ENCODE measurements around the gene GPR152. TPM values are rescaled to one million over a fixed set of nuclear protein-coding genes. Genes with fewer than 3 reads are reported as not detected.

GPR152 gene
- total and polyA plus RNA-seq, 5 donors from 2014 or later: 0.13 to 0.84 (median 0.35) TPM; not detected in 1

- peaks cover 61% of the 10 kb centered on the region for H3K4me1 ChIP-seq (ENCODE audit: control insufficient read depth, insufficient read depth, low read length, poor library complexity, severe bottlenecking)
- Mint-ChIP-seq H3K4me1 (peaks cover 5 to 64% (median 36%) of the 10 kb centered on the region in 4 donors), H3K27me3 (no peaks in the 10 kb centered on the region), H3K9me3 (peaks cover 0 to 2% (median 0%) of the 10 kb centered on the region in 7 donors), H3K27ac (peak overlapping the region; percentile 60 to 97 (median 79)), H3K4me3 (peak overlapping the region in 2 of 4 donors; percentile 44 to 78), H3K36me3 (no peaks in the 10 kb centered on the region)
- H3K9me3 ChIP-seq (ENCODE audit: control insufficient read depth in 2 of 2, low read length in 2 of 2): no peaks in the 10 kb centered on the region
- ATAC-seq (ENCODE audit: low read depth in 2 of 2) (no peak), DNase-seq (no peak)
- H3K36me3 ChIP-seq (ENCODE audit: control insufficient read depth, insufficient read depth, low read length): no peaks in the 10 kb centered on the region
- no peak overlapping the region for H3K4me3 ChIP-seq (ENCODE audit: low read depth, low read length)
- no peaks in the 10 kb centered on the region for H3K27me3 ChIP-seq (ENCODE audit: control insufficient read depth, insufficient read depth, low read length)
- H3K27ac ChIP-seq (ENCODE audit: insufficient read depth, low read length, poor library complexity, severe bottlenecking): peak overlapping the region; percentile 48
Measured at GRCh38 chr11:67448220-67448609, 4.3 kb downstream of the GPR152 start.

- no peak overlapping the region for H3K4me3 ChIP-seq (ENCODE audit: low read depth, low read length)
- peaks cover 0 to 2% (median 0%) of the 10 kb centered on the region in 7 donors for H3K9me3 Mint-ChIP-seq
- H3K27me3 Mint-ChIP-seq: no peaks in the 10 kb centered on the region
- H3K27me3 ChIP-seq (ENCODE audit: control insufficient read depth, insufficient read depth, low read length): no peaks in the 10 kb centered on the region
- peak overlapping the region; percentile 96 to 97 (median 97) for H3K27ac Mint-ChIP-seq
- peak overlapping the region; percentile 83 to 91 (median 89) for H3K4me3 Mint-ChIP-seq
- no peaks in the 10 kb centered on the region for H3K36me3 Mint-ChIP-seq
- peak overlapping the region; percentile 94 for H3K27ac ChIP-seq (ENCODE audit: insufficient read depth, low read length, poor library complexity, severe bottlenecking)
- peaks cover 11 to 82% (median 48%) of the 10 kb centered on the region in 4 donors for H3K4me1 Mint-ChIP-seq
- H3K9me3 ChIP-seq (ENCODE audit: control insufficient read depth in 2 of 2, low read length in 2 of 2): no peaks in the 10 kb centered on the region
- ATAC-seq (ENCODE audit: low read depth in 2 of 2): no peak
- DNase-seq: no peak
- no peaks in the 10 kb centered on the region for H3K36me3 ChIP-seq (ENCODE audit: control insufficient read depth, insufficient read depth, low read length)
- H3K4me1 ChIP-seq (ENCODE audit: control insufficient read depth, insufficient read depth, low read length, poor library complexity, severe bottlenecking): peaks cover 86% of the 10 kb centered on the region
Measured at GRCh38 chr11:67445515-67445914, 7.0 kb downstream of the GPR152 start.

- Histone ChIP-seq H3K9me3 (ENCODE audit: control insufficient read depth in 2 of 2, low read length in 2 of 2) (no peaks in the 10 kb centered on the region), H3K4me3 (ENCODE audit: low read depth, low read length) (no peak overlapping the region), H3K27ac (ENCODE audit: insufficient read depth, low read length, poor library complexity, severe bottlenecking) (peak overlapping the region; percentile 94), H3K27me3 (ENCODE audit: control insufficient read depth, insufficient read depth, low read length) (no peaks in the 10 kb centered on the region), H3K36me3 (ENCODE audit: control insufficient read depth, insufficient read depth, low read length) (no peaks in the 10 kb centered on the region), H3K4me1 (ENCODE audit: control insufficient read depth, insufficient read depth, low read length, poor library complexity, severe bottlenecking) (peaks cover 97% of the 10 kb centered on the region)
- H3K27me3 Mint-ChIP-seq: no peaks in the 10 kb centered on the region
- H3K4me1 Mint-ChIP-seq: peaks cover 11 to 85% (median 51%) of the 10 kb centered on the region in 4 donors
- peak overlapping the region; percentile 50 to 90 (median 89) for H3K27ac Mint-ChIP-seq
- ATAC-seq (ENCODE audit: low read depth in 2 of 2): no peak
- no peaks in the 10 kb centered on the region for H3K36me3 Mint-ChIP-seq
- DNase-seq: no peak
- H3K9me3 Mint-ChIP-seq: peaks cover 0 to 2% (median 0%) of the 10 kb centered on the region in 7 donors
- H3K4me3 Mint-ChIP-seq: peak overlapping the region; percentile 57 to 94 (median 74)
Measured at GRCh38 chr11:67442504-67443404, 9.8 kb downstream of the GPR152 start.

GRCh38 chr11:67441731-67442351, 10.7 kb downstream of the GPR152 start:
- Mint-ChIP-seq H3K36me3 (peaks cover under 1% of the 10 kb centered on the region), H3K27me3 (no peaks in the 10 kb centered on the region), H3K27ac (peak overlapping the region; percentile 76 to 90 (median 89)), H3K4me1 (peaks cover 11 to 79% (median 48%) of the 10 kb centered on the region in 4 donors), H3K9me3 (peaks cover 0 to 2% (median 0%) of the 10 kb centered on the region in 7 donors), H3K4me3 (peak overlapping the region; percentile 57 to 94 (median 74))
- no peak for ATAC-seq (ENCODE audit: low read depth in 2 of 2)
- H3K27me3 ChIP-seq (ENCODE audit: control insufficient read depth, insufficient read depth, low read length): no peaks in the 10 kb centered on the region
- no peaks in the 10 kb centered on the region for H3K9me3 ChIP-seq (ENCODE audit: control insufficient read depth in 2 of 2, low read length in 2 of 2)
- H3K4me3 ChIP-seq (ENCODE audit: low read depth, low read length): no peak overlapping the region
- peak in 2 of 3 donors; percentile 43 to 54 for DNase-seq
- H3K36me3 ChIP-seq (ENCODE audit: control insufficient read depth, insufficient read depth, low read length): no peaks in the 10 kb centered on the region
- H3K4me1 ChIP-seq (ENCODE audit: control insufficient read depth, insufficient read depth, low read length, poor library complexity, severe bottlenecking): peaks cover 93% of the 10 kb centered on the region
- peak overlapping the region; percentile 94 for H3K27ac ChIP-seq (ENCODE audit: insufficient read depth, low read length, poor library complexity, severe bottlenecking)

GRCh38 chr11:67441098-67441563, 11.4 kb downstream of the GPR152 start:
- Histone ChIP-seq H3K27me3 (ENCODE audit: control insufficient read depth, insufficient read depth, low read length) (no peaks in the 10 kb centered on the region), H3K9me3 (ENCODE audit: control insufficient read depth in 2 of 2, low read length in 2 of 2) (no peaks in the 10 kb centered on the region), H3K4me1 (ENCODE audit: control insufficient read depth, insufficient read depth, low read length, poor library complexity, severe bottlenecking) (peaks cover 93% of the 10 kb centered on the region), H3K27ac (ENCODE audit: insufficient read depth, low read length, poor library complexity, severe bottlenecking) (peak overlapping the region; percentile 94), H3K4me3 (ENCODE audit: low read depth, low read length) (no peak overlapping the region), H3K36me3 (ENCODE audit: control insufficient read depth, insufficient read depth, low read length) (no peaks in the 10 kb centered on the region)
- H3K4me1 Mint-ChIP-seq: peaks cover 7 to 77% (median 44%) of the 10 kb centered on the region in 4 donors
- H3K9me3 Mint-ChIP-seq: peaks cover 0 to 2% (median 0%) of the 10 kb centered on the region in 7 donors
- peak overlapping the region; percentile 53 to 99 (median 66) for H3K4me3 Mint-ChIP-seq
- peak overlapping the region; percentile 76 to 94 (median 92) for H3K27ac Mint-ChIP-seq
- no peaks in the 10 kb centered on the region for H3K27me3 Mint-ChIP-seq
- ATAC-seq (ENCODE audit: low read depth in 2 of 2): no peak
- peak in 1 of 3 donors; percentile 33 for DNase-seq
- H3K36me3 Mint-ChIP-seq: peaks cover 5% of the 10 kb centered on the region

- Mint-ChIP-seq H3K27me3 (no peaks in the 10 kb centered on the region), H3K9me3 (peaks cover 0 to 2% (median 0%) of the 10 kb centered on the region in 7 donors), H3K4me1 (peaks cover 6 to 75% (median 38%) of the 10 kb centered on the region in 4 donors), H3K4me3 (peak overlapping the region; percentile 97 to 99 (median 98)), H3K27ac (peak overlapping the region; percentile 92 to 98 (median 94)), H3K36me3 (peaks cover 5% of the 10 kb centered on the region)
- Histone ChIP-seq H3K36me3 (ENCODE audit: control insufficient read depth, insufficient read depth, low read length) (peaks cover 3% of the 10 kb centered on the region), H3K27me3 (ENCODE audit: control insufficient read depth, insufficient read depth, low read length) (no peaks in the 10 kb centered on the region), H3K4me1 (ENCODE audit: control insufficient read depth, insufficient read depth, low read length, poor library complexity, severe bottlenecking) (peaks cover 93% of the 10 kb centered on the region), H3K9me3 (ENCODE audit: control insufficient read depth in 2 of 2, low read length in 2 of 2) (no peaks in the 10 kb centered on the region), H3K27ac (ENCODE audit: insufficient read depth, low read length, poor library complexity, severe bottlenecking) (peak overlapping the region; percentile 94), H3K4me3 (ENCODE audit: low read depth, low read length) (peak overlapping the region; percentile 37)
- DNase-seq (peak in 2 of 3 donors; percentile 29 to 66), ATAC-seq (ENCODE audit: low read depth in 2 of 2) (no peak)
Measured at GRCh38 chr11:67440229-67441097, 12.1 kb downstream of the GPR152 start.

Data from CD4-positive, CD25-positive, alpha-beta regulatory T cell (primary cell).